Lung (tissue), 12 donors: ENCODE results near the gene DDX39B. TPM values are rescaled to one million over a fixed set of nuclear protein-coding genes. Genes with fewer than 3 reads are reported as not detected.
"Not testable (repeated sequence)": the region's sequence is repeated elsewhere in the genome, so short reads cannot be mapped to it uniquely, and the experiment has no call there.

Experiments used
- ATAC-seq: fragments of 200-7000 bp; cut with Tn5 transposase; one replicate; pipeline ENCODE4 v1.9.1; 2020; ENCODE audit warnings: moderate number of reproducible peaks; ENCODE audit not compliant: insufficient read depth, low FRiP score
- DNase-seq, 3 donors: peaks; one replicate each; pipeline ENCODE4 v3.0.0-alpha.2; 2013 to 2017
- H3K27ac ChIP-seq, 2 donors: one replicate each; pipeline ENCODE4 v1.5.1; 2013; ENCODE audit warnings: mild to moderate bottlenecking in 2 of 2, moderate library complexity in 2 of 2, control low read depth in 1 of 2, inconsistent platforms in 1 of 2, low read depth in 1 of 2, low read length in 1 of 2
- H3K27me3 ChIP-seq, 3 donors: one replicate each; pipeline ENCODE4 v1.5.1; 2013; ENCODE audit warnings: low read length in 2 of 3; ENCODE audit not compliant: control insufficient read depth in 3 of 3, insufficient read depth in 3 of 3
- H3K36me3 ChIP-seq, 4 donors: one replicate each; pipeline ENCODE4 v1.5.1; 2013; ENCODE audit warnings: low read length in 4 of 4, mild to moderate bottlenecking in 1 of 4, moderate library complexity in 1 of 4; ENCODE audit not compliant: control insufficient read depth in 4 of 4, insufficient read depth in 4 of 4
- H3K4me1 ChIP-seq, 5 donors: one replicate each; pipeline ENCODE4 v1.5.1; 2013; ENCODE audit warnings: low read length in 5 of 5, mild to moderate bottlenecking in 2 of 5, moderate library complexity in 1 of 5; ENCODE audit not compliant: control insufficient read depth in 5 of 5, insufficient read depth in 5 of 5
- H3K4me3 ChIP-seq: one replicate; pipeline ENCODE4 v1.5.1; 2013; ENCODE audit warnings: mild to moderate bottlenecking, control low read depth, moderate library complexity
- H3K9ac ChIP-seq, 2 donors: one replicate each; pipeline ENCODE4 v1.5.1; 2013; ENCODE audit warnings: low read length in 2 of 2, control low read depth in 1 of 2; ENCODE audit not compliant: insufficient read depth in 1 of 2
- H3K9me3 ChIP-seq, 4 donors: one replicate each; pipeline ENCODE4 v1.5.1; 2013; ENCODE audit warnings: low read length in 3 of 4, mild to moderate bottlenecking in 1 of 4, moderate library complexity in 1 of 4; ENCODE audit not compliant: control insufficient read depth in 4 of 4, insufficient read depth in 3 of 4
- CTCF ChIP-seq: IDR thresholded peaks from 2 replicates; pipeline ENCODE4 v1.5.1; 2012; ENCODE audit warnings: mild to moderate bottlenecking; ENCODE audit errors: control extremely low read depth, extremely low read depth
- WGBS, 2 donors: extraction: QIAGEN DNeasy Blood & Tissue Kit; methylation state at CpG; one replicate each; pipeline ENCODE4 v1.1.7; 2013; 5-methylcytosine and 5-hydroxymethylcytosine counted together
- polyA plus RNA-seq, 2 donors: library from polyadenylated mRNA; stranded (reverse); fragments of 200-250 nt; gene quantifications; one replicate each; pipeline ENCODE4 v1.2.1, GENCODE V29; 2013
- total RNA-seq, 2 donors: library from RNA; depleted of rRNA in 1 of 2; stranded (reverse); fragments of >200 nt in 1 of 2; gene quantifications; one replicate each; pipeline ENCODE4 v1.2.1, GENCODE V29; 2014 to 2021
- donor health status: control.
- donor health status: control.
- donor health status: Bipolar disorder and iron deficiency.
- donor health status: healthy.
- donor health status: DM: yes; HTN: yes; CAD: no.

DDX39B gene
- total and polyA plus RNA-seq, 4 donors: 316 to 418 (median 336) TPM

GRCh38 chr6:31495580-31495979 is 46.2 kb downstream of the DDX39B start:
- Histone ChIP-seq H3K27me3 (peaks cover 0 to 59% (median 23%) of the 10 kb centered on the region in 3 donors), H3K36me3 (no peaks in the 10 kb centered on the region), H3K9me3 (no peaks in the 10 kb centered on the region), H3K4me3 (no peak overlapping the region), H3K4me1 (peaks cover 0 to 11% (median 7%) of the 10 kb centered on the region in 5 donors), H3K9ac (no peak overlapping the region), H3K27ac (peak overlapping the region in 1 of 2 donors; percentile 31)
- no peak for TF ChIP-seq CTCF
- 68 to 69% methylated on average over 2 of the region's 2 CpGs for WGBS, 2 donors
- DNase-seq: no peak
- ATAC-seq: no peak

GRCh38 chr6:31493875-31494694 is 47.7 kb downstream of the DDX39B start:
- peak; percentile 93 for TF ChIP-seq CTCF
- 1% methylated on average over 58 of the region's 58 CpGs for WGBS, 2 donors
- peaks cover 0 to 11% (median 3%) of the 10 kb centered on the region in 5 donors for H3K4me1 ChIP-seq

GRCh38 chr6:31493550-31493874 is 48.3 kb downstream of the DDX39B start:
- H3K9ac ChIP-seq, ATAC-seq, H3K36me3 ChIP-seq, H3K9me3 ChIP-seq, H3K4me3 ChIP-seq, DNase-seq: not testable (repeated sequence)
- H3K4me1 ChIP-seq: peaks cover 0 to 11% (median 0%) of the 10 kb centered on the region in 5 donors
- peaks cover 0 to 53% (median 14%) of the 10 kb centered on the region in 3 donors for H3K27me3 ChIP-seq
- peak overlapping the region in 1 of 2 donors; percentile 83 for H3K27ac ChIP-seq
- 0 to 3% methylated on average over 2 of the region's 2 CpGs for WGBS, 2 donors

More at GRCh38 chr6:31493875-31494694, 47.7 kb downstream of the DDX39B start:
- no peaks in the 10 kb centered on the region for H3K36me3 ChIP-seq
- H3K4me3 ChIP-seq: peak overlapping the region; percentile 34
- H3K9ac ChIP-seq: peak overlapping the region in 1 of 2 donors; percentile 42
- ATAC-seq (peak; percentile 75), DNase-seq (peak; percentile 51 to 69 (median 61))
- H3K27me3 ChIP-seq: peaks cover 0 to 55% (median 17%) of the 10 kb centered on the region in 3 donors
- H3K27ac ChIP-seq: peak overlapping the region; percentile 2 to 83
- no peaks in the 10 kb centered on the region for H3K9me3 ChIP-seq

- DNase-seq (no peak), ATAC-seq (no peak)
- TF ChIP-seq CTCF: no peak
- Histone ChIP-seq H3K4me3 (no peak overlapping the region), H3K9ac (no peak overlapping the region), H3K9me3 (no peaks in the 10 kb centered on the region), H3K27me3 (peaks cover 0 to 27% (median 4%) of the 10 kb centered on the region in 3 donors), H3K27ac (no peak overlapping the region), H3K4me1 (peaks cover 0 to 4% (median 0%) of the 10 kb centered on the region in 5 donors), H3K36me3 (no peaks in the 10 kb centered on the region)
- WGBS, 2 donors: 60 to 64% methylated on average over 16 of the region's 16 CpGs
Measured at GRCh38 chr6:31490115-31490873, 51.5 kb downstream of the DDX39B start.
